ENCODE data around the gene OGFOD2. TPM values are rescaled to one million over a fixed set of nuclear protein-coding genes. Genes with fewer than 3 reads are reported as not detected.

OGFOD2 gene
- total RNA-seq, 1 experiment from 2014 or later = 21.6 TPM

- H3K27me3 ChIP-seq (replicated peaks; ENCODE audit: control insufficient read depth, insufficient read depth, low read length) = no peaks in the 10 kb centered on the region
- H3K27ac Mint-ChIP-seq (ENCODE audit: unreplicated experiment) = no peak overlapping the region
- POLR2A ChIA-PET = no interaction called here
- no peak overlapping the region for H3K4me3 Mint-ChIP-seq (ENCODE audit: unreplicated experiment)
- TF ChIP-seq CTCF (IDR thresholded peaks at IDR 0.05; ENCODE audit: insufficient read depth in 1 of 2, low read depth in 1 of 2, low read length in 1 of 2, severe bottlenecking in 1 of 2, unreplicated experiment in 1 of 2) = no peak
- DNase-seq = no peak
- no peaks in the 10 kb centered on the region for H3K9me3 ChIP-seq
- CTCF ChIA-PET = interaction anchor here (1.0 kb wide), 1 partner anchor 12 kb away, joined by 3 read pairs; the partner anchor contains the start of gene ABCB9
- H3K9me3 Mint-ChIP-seq (ENCODE audit: unreplicated experiment) = no peaks in the 10 kb centered on the region
- H3K4me1 Mint-ChIP-seq (ENCODE audit: low read depth, unreplicated experiment) = peaks cover 6% of the 10 kb centered on the region
- intact Hi-C loops (cut with micrococcal nuclease; ENCODE audit: unreplicated experiment) = no loop called here
- no TSS peak for BruUV-seq (replicated peaks)
- peaks cover 51% of the 10 kb centered on the region for H3K36me3 Mint-ChIP-seq (ENCODE audit: insufficient read depth, unreplicated experiment)
- no peaks in the 10 kb centered on the region for H3K36me3 ChIP-seq (ENCODE audit: control insufficient read depth, insufficient read depth, low read length)
- H3K27me3 Mint-ChIP-seq (ENCODE audit: insufficient read depth, unreplicated experiment) = no peaks in the 10 kb centered on the region
- H3K4me1 ChIP-seq = peaks cover 12% of the 10 kb centered on the region; the same call in 1 of the 2 replicates
- H3K4me3 ChIP-seq (ENCODE audit: low read depth, low read length) = no peak overlapping the region
Observed at GRCh38 chr12:122978507-122978955, 3.5 kb downstream of the OGFOD2 start.

GRCh38 chr12:122979001-122979907 lies 4.2 kb downstream of the OGFOD2 start:
- no peaks in the 10 kb centered on the region for H3K27me3 ChIP-seq (replicated peaks; ENCODE audit: control insufficient read depth, insufficient read depth, low read length)
- Mint-ChIP-seq H3K36me3 (ENCODE audit: insufficient read depth, unreplicated experiment) (peaks cover 48% of the 10 kb centered on the region), H3K4me1 (ENCODE audit: low read depth, unreplicated experiment) (peaks cover 6% of the 10 kb centered on the region), H3K27me3 (ENCODE audit: insufficient read depth, unreplicated experiment) (no peaks in the 10 kb centered on the region), H3K9me3 (ENCODE audit: unreplicated experiment) (no peaks in the 10 kb centered on the region), H3K27ac (ENCODE audit: unreplicated experiment) (peak overlapping the region; percentile 86), H3K4me3 (ENCODE audit: unreplicated experiment) (peak overlapping the region; percentile 89)
- no peaks in the 10 kb centered on the region for H3K9me3 ChIP-seq
- H3K4me1 ChIP-seq = peaks cover 12% of the 10 kb centered on the region; the same call in 1 of the 2 replicates
- DNase-seq = no peak
- ChIA-PET CTCF (interaction anchor here (1.0 kb wide), 1 partner anchor 13 kb away, joined by 3 read pairs; the partner anchor contains the start of gene ABCB9), POLR2A (interaction anchor here (0.7 kb wide), 1 partner anchor 13 kb away, joined by 3 read pairs; the partner anchor contains the start of gene ABCB9)
- no TSS peak for BruUV-seq (replicated peaks)
- H3K36me3 ChIP-seq (ENCODE audit: control insufficient read depth, insufficient read depth, low read length) = no peaks in the 10 kb centered on the region
- no peak for TF ChIP-seq CTCF (IDR thresholded peaks at IDR 0.05; ENCODE audit: insufficient read depth in 1 of 2, low read depth in 1 of 2, low read length in 1 of 2, severe bottlenecking in 1 of 2, unreplicated experiment in 1 of 2)
- peak overlapping the region; percentile 86 for H3K4me3 ChIP-seq (ENCODE audit: low read depth, low read length)
- intact Hi-C loops (cut with micrococcal nuclease; ENCODE audit: unreplicated experiment) = no loop called here

GRCh38 chr12:122979908-122980182 lies 4.8 kb downstream of the OGFOD2 start:
- H3K4me3 Mint-ChIP-seq (ENCODE audit: unreplicated experiment) = peak overlapping the region; percentile 89
- no peak for TF ChIP-seq CTCF (IDR thresholded peaks at IDR 0.05; ENCODE audit: insufficient read depth in 1 of 2, low read depth in 1 of 2, low read length in 1 of 2, severe bottlenecking in 1 of 2, unreplicated experiment in 1 of 2)
- no peaks in the 10 kb centered on the region for H3K9me3 Mint-ChIP-seq (ENCODE audit: unreplicated experiment)
- TSS peak; percentile 25 for BruUV-seq (replicated peaks)
- H3K27me3 Mint-ChIP-seq (ENCODE audit: insufficient read depth, unreplicated experiment) = no peaks in the 10 kb centered on the region
- peak overlapping the region; percentile 86 for H3K27ac Mint-ChIP-seq (ENCODE audit: unreplicated experiment)
- Histone ChIP-seq H3K4me1 (peaks cover 12% of the 10 kb centered on the region; the same call in 1 of the 2 replicates), H3K9me3 (no peaks in the 10 kb centered on the region), H3K4me3 (ENCODE audit: low read depth, low read length) (peak overlapping the region; percentile 86), H3K36me3 (ENCODE audit: control insufficient read depth, insufficient read depth, low read length) (no peaks in the 10 kb centered on the region), H3K27me3 (replicated peaks; ENCODE audit: control insufficient read depth, insufficient read depth, low read length) (no peaks in the 10 kb centered on the region)
- DNase-seq = no peak
- ChIA-PET CTCF (no interaction called here), POLR2A (interaction anchor here (0.7 kb wide), 1 partner anchor 14 kb away, joined by 3 read pairs; the partner anchor contains the start of gene ABCB9)
- peaks cover 6% of the 10 kb centered on the region for H3K4me1 Mint-ChIP-seq (ENCODE audit: low read depth, unreplicated experiment)
- intact Hi-C loops (cut with micrococcal nuclease; ENCODE audit: unreplicated experiment) = loop anchor here (10.0 kb wide), 1 partner anchor 165 kb away; no protein-coding TSS in a partner anchor
- peaks cover 48% of the 10 kb centered on the region for H3K36me3 Mint-ChIP-seq (ENCODE audit: insufficient read depth, unreplicated experiment)

Measured in Caco-2 (cell line).